H9 (cell line): ENCODE data around the gene STAC. TPM values are rescaled to one million over a fixed set of nuclear protein-coding genes. Genes with fewer than 3 reads are reported as not detected.

ENCODE experiments used
- DNase-seq: peaks from one replicate; pipeline ENCODE4 v3.0.0-alpha.2; 2017
- H2AFZ ChIP-seq: one replicate; pipeline ENCODE4 v1.6.1; 2013; ENCODE audit warnings: mild to moderate bottlenecking, low read length, control low read depth, moderate library complexity
- H2AK5ac ChIP-seq: 2 replicates; pipeline ENCODE4 v1.6.1; 2013; ENCODE audit warnings: low read length, control low read depth, mixed read lengths; ENCODE audit not compliant: insufficient read length
- H2BK120ac ChIP-seq: one replicate; pipeline ENCODE4 v1.6.1; 2013; ENCODE audit warnings: low read depth, mild to moderate bottlenecking, low read length, control low read depth, inconsistent platforms; ENCODE audit not compliant: poor library complexity, severe bottlenecking
- H2BK12ac ChIP-seq: 2 replicates; pipeline ENCODE4 v1.6.1; 2013; ENCODE audit warnings: low read length, control low read depth, mixed read lengths, low read depth; ENCODE audit not compliant: insufficient read length
- H2BK15ac ChIP-seq: 2 replicates; pipeline ENCODE4 v1.6.1; 2013; ENCODE audit warnings: low read depth, low read length, control low read depth
- H2BK20ac ChIP-seq: one replicate; pipeline ENCODE4 v1.6.1; 2013; ENCODE audit warnings: low read depth, mild to moderate bottlenecking, low read length, control low read depth, inconsistent platforms; ENCODE audit not compliant: poor library complexity, severe bottlenecking
- H2BK5ac ChIP-seq: 2 replicates; pipeline ENCODE4 v1.6.1; 2013; ENCODE audit warnings: low read length, control low read depth, mixed read lengths; ENCODE audit not compliant: insufficient read length
- H3K14ac ChIP-seq: 2 replicates; pipeline ENCODE4 v1.6.1; 2013; ENCODE audit warnings: low read length, control low read depth; ENCODE audit not compliant: insufficient read depth
- H3K18ac ChIP-seq: 2 replicates; pipeline ENCODE4 v1.6.1; 2013; ENCODE audit warnings: low read depth, mild to moderate bottlenecking, mixed read lengths, low read length, control low read depth; ENCODE audit not compliant: insufficient read length
- H3K23ac ChIP-seq: 2 replicates; pipeline ENCODE4 v1.6.1; 2013; ENCODE audit warnings: low read length, control low read depth, mixed read lengths, low read depth; ENCODE audit not compliant: insufficient read length
- H3K23me2 ChIP-seq: 2 replicates; pipeline ENCODE4 v1.6.1; 2013; ENCODE audit warnings: low read depth, mild to moderate bottlenecking, mixed read lengths, low read length, control low read depth; ENCODE audit not compliant: insufficient read length, poor library complexity, severe bottlenecking
- H3K27ac ChIP-seq: 2 replicates; pipeline ENCODE4 v1.5.1; 2013; ENCODE audit warnings: low read length, control low read depth, mixed read lengths, low read depth; ENCODE audit not compliant: insufficient read length
- H3K27me3 ChIP-seq: 2 replicates; pipeline ENCODE4 v1.6.1; 2013; ENCODE audit warnings: low read length, control low read depth, inconsistent platforms; ENCODE audit not compliant: insufficient read depth
- H3K4ac ChIP-seq: 2 replicates; pipeline ENCODE4 v1.6.1; 2013; ENCODE audit warnings: low read depth, mild to moderate bottlenecking, control low read depth, inconsistent platforms, low read length, moderate library complexity
- H3K4me1 ChIP-seq: 2 replicates; pipeline ENCODE4 v1.6.1; 2013; ENCODE audit warnings: low read length, control low read depth, inconsistent platforms; ENCODE audit not compliant: insufficient read depth
- H3K4me2 ChIP-seq: 2 replicates; pipeline ENCODE4 v1.6.1; 2013; ENCODE audit warnings: low read length, control low read depth, mixed read lengths; ENCODE audit not compliant: insufficient read length, insufficient read depth
- H3K56ac ChIP-seq: 2 replicates; pipeline ENCODE4 v1.6.1; 2013; ENCODE audit warnings: low read depth, mild to moderate bottlenecking, mixed read lengths, low read length, control low read depth; ENCODE audit not compliant: insufficient read length
- H3K79me1 ChIP-seq: 2 replicates; pipeline ENCODE4 v1.6.1; 2013; ENCODE audit warnings: low read depth, mild to moderate bottlenecking, moderate library complexity, low read length, control low read depth, inconsistent platforms; ENCODE audit not compliant: insufficient read depth, poor library complexity, severe bottlenecking
- H3K79me2 ChIP-seq: 2 replicates; pipeline ENCODE4 v1.6.1; 2013; ENCODE audit warnings: low read length, control low read depth, inconsistent platforms; ENCODE audit not compliant: insufficient read depth
- H3K9ac ChIP-seq: 2 replicates; pipeline ENCODE4 v1.6.1; 2013; ENCODE audit warnings: low read length, control low read depth, mixed read lengths; ENCODE audit not compliant: insufficient read length; ENCODE audit errors: extremely low read depth
- H3K9me3 ChIP-seq: one replicate; pipeline ENCODE4 v1.6.1; 2013; ENCODE audit warnings: low read depth, low read length, inconsistent platforms; ENCODE audit not compliant: control insufficient read depth
- H3T11ph ChIP-seq: one replicate; pipeline ENCODE4 v1.6.1; 2013; ENCODE audit warnings: mild to moderate bottlenecking, low read length, control low read depth, inconsistent platforms
- H4K20me1 ChIP-seq: one replicate; pipeline ENCODE4 v1.6.1; 2013; ENCODE audit not compliant: control insufficient read depth, insufficient read length, insufficient read depth
- H4K5ac ChIP-seq: 2 replicates; pipeline ENCODE4 v1.6.1; 2013; ENCODE audit warnings: low read depth, mild to moderate bottlenecking, mixed read lengths, low read length, control low read depth; ENCODE audit not compliant: insufficient read length
- H4K8ac ChIP-seq: replicated peaks from 2 replicates; pipeline ENCODE4 v1.6.1; 2013; ENCODE audit warnings: low read length, control low read depth, mixed read lengths, low read depth; ENCODE audit not compliant: insufficient read length
- H4K91ac ChIP-seq: 2 replicates; pipeline ENCODE4 v1.6.1; 2013; ENCODE audit warnings: low read depth, mild to moderate bottlenecking, moderate library complexity, mixed read lengths, low read length, control low read depth; ENCODE audit not compliant: insufficient read length
- H3K27ac Mint-ChIP-seq, 3 experiments: 2 replicates in 2 of 3; 3 replicates in 1 of 3; pipeline ENCODE4 v1.8.0; 2020 to 2021; ENCODE audit warnings: mixed read lengths in 3 of 3, mild to moderate bottlenecking in 1 of 3, moderate library complexity in 1 of 3
- H3K27me3 Mint-ChIP-seq: 2 replicates; pipeline ENCODE4 v1.8.0; 2021; ENCODE audit warnings: low read depth, mild to moderate bottlenecking, moderate library complexity, mixed read lengths
- H3K36me3 Mint-ChIP-seq, 3 experiments: 2 replicates in 2 of 3; 3 replicates in 1 of 3; pipeline ENCODE4 v1.8.0; 2020 to 2021; ENCODE audit warnings: low read depth in 3 of 3, mixed read lengths in 3 of 3; ENCODE audit not compliant: insufficient read depth in 1 of 3
- H3K4me1 Mint-ChIP-seq, 2 experiments: 2 replicates each; pipeline ENCODE4 v1.8.0; 2020; ENCODE audit warnings: mixed read lengths in 2 of 2
- H3K4me3 Mint-ChIP-seq, 2 experiments: 2 replicates in 1 of 2; 3 replicates in 1 of 2; pipeline ENCODE4 v1.8.0; 2020 to 2021; ENCODE audit warnings: mild to moderate bottlenecking in 2 of 2, mixed read lengths in 2 of 2, moderate library complexity in 1 of 2
- H3K9me3 Mint-ChIP-seq, 2 experiments: 2 replicates in 1 of 2; 3 replicates in 1 of 2; pipeline ENCODE4 v1.8.0; 2020; ENCODE audit warnings: mild to moderate bottlenecking in 2 of 2, mixed read lengths in 2 of 2, moderate library complexity in 1 of 2
- WGBS: extraction: QIAGEN DNeasy Blood & Tissue Kit; methylation state at CpG from one replicate; pipeline ENCODE4 v1.1.7; 2013; ENCODE audit warnings: missing lambda C conversion rate, low lambda C conversion rate, mixed read lengths; ENCODE audit not compliant: insufficient read length; ENCODE audit errors: extremely low coverage; 5-methylcytosine and 5-hydroxymethylcytosine counted together
- total RNA-seq: library from RNA; stranded (reverse); gene quantifications from 2 replicates; pipeline ENCODE4 v1.2.1, GENCODE V29; 2021
- TF ChIP-seq, protein P1 (sequence below): fragments of 200-600 bp; sonication (generic); conservative IDR thresholded peaks from 3 replicates; pipeline ENCODE4 v1.8.0; 2021; ENCODE audit warnings: antibody characterized with exemption, mild to moderate bottlenecking

The STAC gene
- total RNA-seq, 1 experiment from 2014 or later: 3.0 TPM

DNA sequence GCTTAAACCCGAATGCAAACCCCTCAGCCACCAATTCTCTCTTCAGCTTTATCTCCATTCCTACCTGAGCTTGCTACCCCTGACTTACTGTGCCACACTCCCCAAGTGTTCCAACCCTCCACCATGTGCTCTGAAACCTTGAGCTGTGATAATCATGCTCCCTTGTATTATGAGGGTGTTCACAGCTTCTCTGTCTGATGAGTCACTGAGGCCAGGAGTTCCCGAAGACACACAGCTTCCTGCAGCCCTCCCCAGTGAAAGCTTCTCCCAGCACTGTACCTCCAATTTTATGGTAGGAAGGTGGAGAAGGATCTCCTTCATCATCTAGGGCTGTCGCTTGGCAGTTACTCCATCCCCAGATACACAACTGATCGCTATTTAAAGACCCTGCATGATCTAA, 24.9 kb downstream of the STAC start:
- H3K27me3 ChIP-seq: no peaks in the 10 kb centered on the region
- no peak overlapping the region for H2BK15ac ChIP-seq
- H3K9me3 ChIP-seq: no peaks in the 10 kb centered on the region
- H3K4me1 ChIP-seq: no peaks in the 10 kb centered on the region
- H3K4me2 ChIP-seq: no peak overlapping the region
- Mint-ChIP-seq H3K27me3 (no peaks in the 10 kb centered on the region), H3K4me3 (no peak overlapping the region), H3K9me3 (no peaks in the 10 kb centered on the region), H3K4me1 (peaks cover 5 to 8% of the 10 kb centered on the region in 2 experiments), H3K27ac (peak overlapping the region in 1 of 3 experiments; percentile 39; a peak in 2 of 7 replicates), H3K36me3 (no peaks in the 10 kb centered on the region)
- TF ChIP-seq, protein P1, sequence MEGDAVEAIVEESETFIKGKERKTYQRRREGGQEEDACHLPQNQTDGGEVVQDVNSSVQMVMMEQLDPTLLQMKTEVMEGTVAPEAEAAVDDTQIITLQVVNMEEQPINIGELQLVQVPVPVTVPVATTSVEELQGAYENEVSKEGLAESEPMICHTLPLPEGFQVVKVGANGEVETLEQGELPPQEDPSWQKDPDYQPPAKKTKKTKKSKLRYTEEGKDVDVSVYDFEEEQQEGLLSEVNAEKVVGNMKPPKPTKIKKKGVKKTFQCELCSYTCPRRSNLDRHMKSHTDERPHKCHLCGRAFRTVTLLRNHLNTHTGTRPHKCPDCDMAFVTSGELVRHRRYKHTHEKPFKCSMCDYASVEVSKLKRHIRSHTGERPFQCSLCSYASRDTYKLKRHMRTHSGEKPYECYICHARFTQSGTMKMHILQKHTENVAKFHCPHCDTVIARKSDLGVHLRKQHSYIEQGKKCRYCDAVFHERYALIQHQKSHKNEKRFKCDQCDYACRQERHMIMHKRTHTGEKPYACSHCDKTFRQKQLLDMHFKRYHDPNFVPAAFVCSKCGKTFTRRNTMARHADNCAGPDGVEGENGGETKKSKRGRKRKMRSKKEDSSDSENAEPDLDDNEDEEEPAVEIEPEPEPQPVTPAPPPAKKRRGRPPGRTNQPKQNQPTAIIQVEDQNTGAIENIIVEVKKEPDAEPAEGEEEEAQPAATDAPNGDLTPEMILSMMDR: no peak
- no peak overlapping the region for H4K8ac ChIP-seq
- no peaks in the 10 kb centered on the region for H3K23me2 ChIP-seq
- no peak overlapping the region for H4K5ac ChIP-seq
- H2BK120ac ChIP-seq: no peak overlapping the region
- no peak overlapping the region for H3K56ac ChIP-seq
- H2BK20ac ChIP-seq: no peak overlapping the region
- no peak overlapping the region for H3K23ac ChIP-seq
- no peak overlapping the region for H2BK12ac ChIP-seq
- H3K79me2 ChIP-seq: no peaks in the 10 kb centered on the region
- WGBS: no CpG with 5 or more reads among the region's 4 CpGs
- H3K79me1 ChIP-seq: no peaks in the 10 kb centered on the region
- no peak overlapping the region for H2BK5ac ChIP-seq
- no peak overlapping the region for H2AK5ac ChIP-seq
- H2AFZ ChIP-seq: no peak overlapping the region
- H3K27ac ChIP-seq: no peak overlapping the region
- H3K4ac ChIP-seq: no peak overlapping the region
- H3K18ac ChIP-seq: no peak overlapping the region
- no peak overlapping the region for H3T11ph ChIP-seq
- H4K20me1 ChIP-seq: no peaks in the 10 kb centered on the region
- H4K91ac ChIP-seq: no peak overlapping the region
- no peak overlapping the region for H3K9ac ChIP-seq
- DNase-seq: no peak
- no peak overlapping the region for H3K14ac ChIP-seq
